NCI-H2081 (cell line): Measurements from ENCODE around the gene PDS5A.
"Not testable (repeated sequence)": the region's sequence is repeated elsewhere in the genome, so short reads cannot be mapped to it uniquely, and the experiment has no call there.

Experiments used
- DNase-seq, 2 experiments: peaks; one replicate each; lab custom pipeline; 2025; lab: John Stamatoyannopoulos, UW

The PDS5A gene

GRCh38 chr4:39905656-39906055 lies 72.1 kb downstream of the PDS5A start:
- no peak for DNase-seq

GRCh38 chr4:39905019-39905418 lies 72.7 kb downstream of the PDS5A start:
- not testable (repeated sequence) for DNase-seq

- no peak for DNase-seq
Observed at GRCh38 chr4:39900966-39901365, 76.7 kb downstream of the PDS5A start.

- no peak for DNase-seq
Observed at GRCh38 chr4:39899291-39899690, 78.4 kb downstream of the PDS5A start.

- DNase-seq = no peak
Observed at GRCh38 chr4:39898015-39898414, 79.7 kb downstream of the PDS5A start.

- DNase-seq = no peak
Observed at GRCh38 chr4:39893693-39894072, 84.0 kb downstream of the PDS5A start.

- DNase-seq = no peak
Observed at GRCh38 chr4:39892988-39893692, 84.6 kb downstream of the PDS5A start.

GRCh38 chr4:39889226-39889625 lies 88.5 kb downstream of the PDS5A start:
- no peak for DNase-seq

- no peak for DNase-seq
Observed at GRCh38 chr4:39888541-39888940, 89.2 kb downstream of the PDS5A start.

- no peak for DNase-seq
Observed at GRCh38 chr4:39883646-39884045, 94.1 kb downstream of the PDS5A start.

- DNase-seq = no peak
Observed at GRCh38 chr4:39881789-39882188, 95.9 kb downstream of the PDS5A start.

GRCh38 chr4:39877971-39878370 lies 99.7 kb downstream of the PDS5A start:
- DNase-seq = no peak

GRCh38 chr4:39873823-39874222 lies 103.9 kb downstream of the PDS5A start:
- no peak for DNase-seq

GRCh38 chr4:39865280-39865679 lies 112.4 kb downstream of the PDS5A start:
- DNase-seq = no peak

GRCh38 chr4:39864391-39864790 lies 113.3 kb downstream of the PDS5A start:
- DNase-seq = peak in 1 of 2 experiments; percentile 13

- no peak for DNase-seq
Observed at GRCh38 chr4:39860804-39861203, 116.9 kb downstream of the PDS5A start.

- no peak for DNase-seq
Observed at GRCh38 chr4:39855909-39856512, 121.7 kb downstream of the PDS5A start.

- DNase-seq = no peak
Observed at GRCh38 chr4:39852636-39853035, 125.1 kb downstream of the PDS5A start.

GRCh38 chr4:39850727-39851126 lies 127.0 kb downstream of the PDS5A start:
- DNase-seq = no peak

- DNase-seq = no peak
Observed at GRCh38 chr4:39846705-39847104, 131.0 kb downstream of the PDS5A start.

- DNase-seq = no peak
Observed at GRCh38 chr4:39846120-39846519, 131.6 kb downstream of the PDS5A start.

GRCh38 chr4:39841894-39842293 lies 135.8 kb downstream of the PDS5A start:
- DNase-seq = no peak

- DNase-seq = not testable (repeated sequence)
Observed at GRCh38 chr4:39840516-39840915, 137.2 kb downstream of the PDS5A start.

GRCh38 chr4:39840027-39840426 lies 137.7 kb downstream of the PDS5A start:
- DNase-seq = no peak
